Lower leg skin (tissue), 4 donors: ENCODE data around the gene NHLH1. TPM values are rescaled to one million over a fixed set of nuclear protein-coding genes. Genes with fewer than 3 reads are reported as not detected.

Source experiments
- DNase-seq, 2 donors: peaks; one replicate each; pipeline ENCODE4 v3.0.0-alpha.2; 2019; ENCODE audit warnings: low spot score in 2 of 2
- H3K4me3 ChIP-seq: fragments of 200-600 bp; sonication (generic); 2 replicates; pipeline ENCODE4 v1.5.1; 2017; ENCODE audit warnings: mild to moderate bottlenecking, low read depth; ENCODE audit not compliant: poor library complexity, severe bottlenecking
- POLR2A ChIP-seq, 2 donors: fragments of 450-650 bp; IDR thresholded peaks; one replicate each; pipeline ENCODE4 v1.6.1; 2016 to 2017; ENCODE audit warnings: antibody characterized with exemption in 2 of 2, mild to moderate bottlenecking in 1 of 2, moderate library complexity in 1 of 2
- WGBS, 2 donors: methylation state at CpG; one replicate each; pipeline ENCODE4 v1.1.5; 2018; 5-methylcytosine and 5-hydroxymethylcytosine counted together
- intact Hi-C: fragments of 100-400 bp; cut with DNase I; formaldehyde crosslinking; loops from one replicate; pipeline ENCODE4 v1.15.0; 2023; ENCODE audit warnings: low total_unique reads
- total RNA-seq, 4 donors: library from RNA; depleted of rRNA; stranded (reverse); fragments of >200 nt; gene quantifications; one replicate each; pipeline ENCODE4 v1.1.0, GENCODE V29; 2016
- TF ChIP-seq, protein P1 (sequence below), 3 donors: fragments of 450-650 bp; IDR thresholded peaks; one replicate each; pipeline ENCODE4 v1.5.1; 2016; ENCODE audit warnings: antibody characterized with exemption in 3 of 3, mild to moderate bottlenecking in 3 of 3, moderate library complexity in 2 of 3

NHLH1 gene
- total RNA-seq, 4 donors from 2014 or later: 0.10 TPM; not detected in 3

DNA sequence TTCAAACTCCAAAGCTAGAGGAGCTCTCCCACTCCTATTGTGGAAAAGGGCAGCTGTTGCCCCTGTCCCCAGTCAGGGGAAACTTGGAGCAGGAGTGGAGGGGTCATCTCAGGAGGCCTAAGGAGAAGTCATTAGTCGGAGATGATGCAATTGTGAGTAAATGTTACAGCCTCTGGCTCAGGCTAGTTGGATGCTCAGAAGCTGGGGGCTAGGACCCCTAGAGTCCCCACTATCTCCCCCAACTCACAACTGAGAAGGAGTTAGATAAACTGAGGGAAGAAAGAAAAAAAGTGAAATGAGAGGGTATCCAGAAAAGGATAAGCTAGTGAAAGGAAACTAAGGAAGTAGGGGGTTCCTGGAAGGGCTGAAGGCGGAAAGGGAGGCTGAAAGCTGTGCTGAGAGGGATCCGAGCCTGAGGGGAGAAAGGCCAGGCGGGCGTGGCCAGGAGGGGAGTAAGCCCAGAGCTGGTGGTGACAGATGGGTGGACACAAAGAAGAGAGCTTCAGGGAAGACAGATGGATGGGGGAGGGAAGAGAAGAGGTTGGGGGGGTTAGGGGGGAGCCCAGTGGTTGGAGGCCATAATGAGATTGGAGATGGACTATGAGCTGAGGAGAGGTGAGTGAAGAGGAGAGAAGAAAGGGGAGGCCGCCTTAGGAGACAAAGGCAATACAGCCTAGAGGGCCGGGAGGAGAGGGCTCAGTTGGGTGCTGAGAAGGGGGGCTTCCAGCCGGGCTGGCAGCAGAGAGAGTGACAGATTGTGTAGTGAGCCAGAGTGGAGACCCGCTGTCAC, 4.5 kb upstream of the NHLH1 start:
- 82 to 83% methylated on average over 9 of the region's 9 CpGs for WGBS, 2 donors
- intact Hi-C loops: no loop called here
- TF ChIP-seq, protein P1, sequence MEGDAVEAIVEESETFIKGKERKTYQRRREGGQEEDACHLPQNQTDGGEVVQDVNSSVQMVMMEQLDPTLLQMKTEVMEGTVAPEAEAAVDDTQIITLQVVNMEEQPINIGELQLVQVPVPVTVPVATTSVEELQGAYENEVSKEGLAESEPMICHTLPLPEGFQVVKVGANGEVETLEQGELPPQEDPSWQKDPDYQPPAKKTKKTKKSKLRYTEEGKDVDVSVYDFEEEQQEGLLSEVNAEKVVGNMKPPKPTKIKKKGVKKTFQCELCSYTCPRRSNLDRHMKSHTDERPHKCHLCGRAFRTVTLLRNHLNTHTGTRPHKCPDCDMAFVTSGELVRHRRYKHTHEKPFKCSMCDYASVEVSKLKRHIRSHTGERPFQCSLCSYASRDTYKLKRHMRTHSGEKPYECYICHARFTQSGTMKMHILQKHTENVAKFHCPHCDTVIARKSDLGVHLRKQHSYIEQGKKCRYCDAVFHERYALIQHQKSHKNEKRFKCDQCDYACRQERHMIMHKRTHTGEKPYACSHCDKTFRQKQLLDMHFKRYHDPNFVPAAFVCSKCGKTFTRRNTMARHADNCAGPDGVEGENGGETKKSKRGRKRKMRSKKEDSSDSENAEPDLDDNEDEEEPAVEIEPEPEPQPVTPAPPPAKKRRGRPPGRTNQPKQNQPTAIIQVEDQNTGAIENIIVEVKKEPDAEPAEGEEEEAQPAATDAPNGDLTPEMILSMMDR (IDR thresholded peaks at IDR 0.05): no peak
- TF ChIP-seq POLR2A (IDR thresholded peaks at IDR 0.05): no peak
- DNase-seq: peak in 1 of 2 donors; percentile 53
- no peak overlapping the region for H3K4me3 ChIP-seq

DNA sequence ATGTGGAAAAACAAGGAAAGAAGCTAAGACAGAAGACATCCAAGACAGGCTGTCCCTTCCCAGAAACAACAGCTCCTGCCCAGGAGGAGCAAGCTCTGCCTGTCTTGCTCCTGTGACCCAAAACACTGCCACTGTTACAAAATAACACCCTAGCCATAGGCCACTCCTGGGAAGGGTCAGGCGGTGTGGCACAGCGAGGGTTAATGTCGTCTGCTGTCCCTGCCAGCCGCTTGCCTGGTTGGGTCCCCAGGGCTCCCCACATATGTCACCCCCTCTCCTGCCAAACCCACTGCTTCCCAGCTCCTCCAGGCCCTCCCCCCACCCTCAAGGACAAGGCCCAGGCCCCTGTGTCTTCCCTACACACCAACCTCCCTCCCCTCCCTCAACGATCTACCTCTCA, 3.9 kb upstream of the NHLH1 start:
- DNase-seq: peak in 1 of 2 donors; percentile 72
- WGBS, 2 donors: 59 to 61% methylated on average over 5 of the region's 5 CpGs
- no peak overlapping the region for H3K4me3 ChIP-seq
- TF ChIP-seq POLR2A (IDR thresholded peaks at IDR 0.05): no peak
- TF ChIP-seq, protein P1 (IDR thresholded peaks at IDR 0.05): no peak
- intact Hi-C loops: no loop called here

DNA sequence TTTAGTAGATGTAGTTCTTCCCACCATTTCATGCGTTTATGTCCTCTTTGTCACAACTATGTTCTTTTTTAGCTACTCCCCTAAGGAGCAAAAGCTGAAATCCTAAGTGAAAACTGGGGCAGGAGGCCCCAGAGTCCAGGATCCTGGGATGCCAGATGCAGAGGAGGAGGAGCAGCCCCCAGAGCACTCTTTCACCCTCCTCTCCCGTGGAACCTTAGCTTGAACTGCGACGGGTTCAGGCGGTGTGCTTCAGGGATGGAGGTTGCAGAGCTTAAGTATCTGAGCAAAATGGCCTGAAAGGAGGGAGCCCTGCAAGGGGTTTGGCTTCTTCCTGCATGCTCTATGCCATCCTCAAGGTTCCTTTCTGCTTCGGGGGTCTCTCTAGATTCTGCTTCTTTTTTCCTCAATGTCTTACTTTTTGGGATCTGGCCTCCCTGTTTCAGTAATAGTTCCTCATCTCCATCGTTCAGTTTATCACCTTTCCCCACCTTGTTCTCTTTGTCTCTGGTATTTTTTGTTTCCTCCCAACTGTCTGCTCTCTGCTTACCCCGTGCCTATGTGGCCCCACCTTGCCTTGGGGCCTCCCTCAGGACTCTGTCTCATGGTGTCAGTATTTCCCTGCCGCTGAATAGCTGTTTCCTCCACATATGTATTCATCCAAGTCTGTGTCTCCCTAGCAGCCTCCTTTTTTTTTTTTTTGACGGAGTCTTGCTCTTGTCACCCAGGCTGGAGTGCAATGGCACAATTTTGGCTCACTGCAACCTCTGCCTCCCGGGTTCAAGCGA, 2.7 kb upstream of the NHLH1 start:
- intact Hi-C loops: no loop called here
- 60 to 68% methylated on average over 12 of the region's 12 CpGs for WGBS, 2 donors
- H3K4me3 ChIP-seq: no peak overlapping the region
- TF ChIP-seq POLR2A (IDR thresholded peaks at IDR 0.05): no peak
- TF ChIP-seq, protein P1 (IDR thresholded peaks at IDR 0.05): no peak
- peak in 1 of 2 donors; percentile 49 for DNase-seq

DNA sequence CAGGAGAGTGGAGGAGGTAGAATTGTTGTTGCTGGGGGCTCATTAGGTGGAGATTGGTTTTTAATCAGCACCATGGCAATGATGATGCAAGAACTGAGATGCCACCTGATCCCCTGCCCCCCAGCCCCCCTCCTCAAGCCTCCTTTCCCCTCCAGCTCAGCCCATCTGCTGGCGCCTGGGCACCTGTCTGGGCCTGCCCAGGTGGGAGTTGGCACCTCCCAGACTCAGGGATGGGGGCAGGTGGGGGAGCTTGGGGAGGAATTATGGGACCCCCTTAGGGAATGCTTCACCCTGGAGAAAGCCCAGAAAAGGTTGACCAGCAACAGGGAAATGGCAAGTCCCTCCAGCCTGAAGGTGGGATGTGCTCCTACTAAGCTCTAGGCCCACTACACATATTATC, 1.5 kb upstream of the NHLH1 start:
- intact Hi-C loops: no loop called here

DNA sequence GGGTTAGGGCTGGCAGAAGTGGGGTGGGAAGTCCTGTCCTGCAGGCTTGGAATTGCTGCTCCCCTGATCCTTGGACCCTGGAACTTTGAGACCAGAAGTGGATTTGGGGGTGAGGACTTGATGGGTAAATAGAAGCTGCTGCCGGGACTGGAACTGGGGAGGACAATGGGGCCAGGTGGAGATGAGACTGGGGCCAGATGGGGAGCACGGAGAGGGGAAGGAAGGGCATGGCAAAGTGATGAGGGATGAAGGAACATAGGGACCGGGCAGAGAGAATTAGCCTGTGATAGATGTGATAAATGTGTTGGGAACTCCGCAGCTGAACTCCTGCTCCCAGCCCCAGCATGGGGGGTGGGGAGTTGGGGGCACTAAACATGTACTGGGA, 637 bp downstream of the NHLH1 start:
- intact Hi-C loops: no loop called here
- DNase-seq: peak in 1 of 2 donors; percentile 31
- 57 to 64% methylated on average over 4 of the region's 4 CpGs for WGBS, 2 donors
- H3K4me3 ChIP-seq: no peak overlapping the region
- TF ChIP-seq, protein P1 (IDR thresholded peaks at IDR 0.05): no peak
- no peak for TF ChIP-seq POLR2A (IDR thresholded peaks at IDR 0.05)

More for the DNA sequence above, 1.5 kb upstream of the NHLH1 start:
- no peak overlapping the region for H3K4me3 ChIP-seq
- WGBS, 2 donors: 82 to 86% methylated on average over 1 of the region's 1 CpG
- TF ChIP-seq, protein P1 (IDR thresholded peaks at IDR 0.05): no peak
- TF ChIP-seq POLR2A (IDR thresholded peaks at IDR 0.05): no peak
- peak in 1 of 2 donors; percentile 57 for DNase-seq
